Neural cell (in vitro differentiated cells): ENCODE results near the gene KRTAP10-1. TPM values are rescaled to one million over a fixed set of nuclear protein-coding genes. Genes with fewer than 3 reads are reported as not detected.

Source experiments
- H2AFZ ChIP-seq: fragments of 200-600, 300-800 bp; sonication (generic), shearing (Covaris generic); 2 replicates; pipeline ENCODE4 v1.6.0; 2014; ENCODE audit warnings: low read depth, mild to moderate bottlenecking, antibody characterized with exemption, low read length, moderate library complexity
- H3F3A ChIP-seq: fragments of 200-600 bp; shearing (Covaris generic); 2 replicates; pipeline ENCODE4 v1.6.1; 2016; ENCODE audit warnings: mild to moderate bottlenecking, moderate library complexity, mixed read lengths, antibody characterized with exemption, low read length; ENCODE audit not compliant: insufficient read depth, poor library complexity, severe bottlenecking
- H3K27ac ChIP-seq: fragments of 200-600, 300-800 bp; sonication (generic), shearing (Covaris generic); 2 replicates; pipeline ENCODE4 v1.5.1; 2014; ENCODE audit warnings: mild to moderate bottlenecking, low read length, moderate library complexity
- H3K27me3 ChIP-seq: fragments of 300-800, 200-600 bp; sonication (generic), shearing (Covaris generic); 2 replicates; pipeline ENCODE4 v1.6.0; 2014; ENCODE audit warnings: mild to moderate bottlenecking, low read depth, low read length, moderate library complexity; ENCODE audit not compliant: insufficient read depth
- H3K36me3 ChIP-seq: fragments of 300-800, 200-600 bp; sonication (generic), shearing (Covaris generic); 2 replicates; pipeline ENCODE4 v1.5.1; 2014; ENCODE audit warnings: mild to moderate bottlenecking, antibody characterized with exemption, low read length, moderate library complexity; ENCODE audit not compliant: insufficient read depth
- H3K4me2 ChIP-seq: fragments of 300-800, 200-600 bp; sonication (generic), shearing (Covaris generic); 2 replicates; pipeline ENCODE4 v1.6.0; 2014; ENCODE audit warnings: mild to moderate bottlenecking, low read length
- H3K4me3 ChIP-seq: fragments of 300-800, 200-600 bp; sonication (generic), shearing (Covaris generic); 2 replicates; pipeline ENCODE4 v1.5.1; 2014; ENCODE audit warnings: mild to moderate bottlenecking, low read length, moderate library complexity
- H3K79me2 ChIP-seq: fragments of 200-600 bp; shearing (Covaris generic); replicated peaks from 2 replicates; pipeline ENCODE4 v1.6.0; 2014; ENCODE audit warnings: mild to moderate bottlenecking, low read length, moderate library complexity; ENCODE audit not compliant: insufficient read depth
- H3K9ac ChIP-seq: fragments of 300-800, 200-600 bp; sonication (generic), shearing (Covaris generic); 2 replicates; pipeline ENCODE4 v1.6.1; 2016; ENCODE audit warnings: mild to moderate bottlenecking, low read length, mixed read lengths
- H3K9me2 ChIP-seq: fragments of 200-600 bp; shearing (Covaris generic); 2 replicates; pipeline ENCODE4 v1.6.1; 2016; ENCODE audit warnings: mild to moderate bottlenecking, low read length, mixed read lengths; ENCODE audit not compliant: insufficient read depth
- H3K9me3 ChIP-seq: fragments of 200-600, 300-800 bp; sonication (generic), shearing (Covaris generic); 2 replicates; pipeline ENCODE4 v1.6.1; 2016; ENCODE audit warnings: mild to moderate bottlenecking, mixed run types, low read length, moderate library complexity, mixed read lengths
- H4K20me1 ChIP-seq: fragments of 200-600 bp; shearing (Covaris generic); 2 replicates; pipeline ENCODE4 v1.6.1; 2016; ENCODE audit warnings: mild to moderate bottlenecking, mixed run types; ENCODE audit not compliant: insufficient read depth
- EP300 ChIP-seq: fragments of 450-650 bp; conservative IDR thresholded peaks from 2 replicates; pipeline ENCODE4 v1.6.1; 2014; ENCODE audit warnings: antibody characterized with exemption, mild to moderate bottlenecking, moderate library complexity; ENCODE audit not compliant: poor library complexity, severe bottlenecking
- EZH2 ChIP-seq: fragments of 200-600, 300-800 bp; shearing (Covaris generic), sonication (generic); IDR thresholded peaks from 2 replicates; pipeline ENCODE4 v1.6.1; 2014; ENCODE audit warnings: antibody characterized with exemption, low read length, borderline replicate concordance, mild to moderate bottlenecking; ENCODE audit not compliant: insufficient read depth, poor library complexity, severe bottlenecking
- MXI1 ChIP-seq: fragments of 450-650 bp; conservative IDR thresholded peaks from 2 replicates; pipeline ENCODE4 v1.6.1; 2014; ENCODE audit warnings: antibody characterized with exemption, mild to moderate bottlenecking; ENCODE audit not compliant: poor library complexity, severe bottlenecking
- POLR2AphosphoS5 ChIP-seq: IDR thresholded peaks from 2 replicates; pipeline ENCODE4 v1.6.1; 2012
- RAD21 ChIP-seq: fragments of 450-650 bp; conservative IDR thresholded peaks from 2 replicates; pipeline ENCODE4 v1.6.1; 2014; ENCODE audit warnings: antibody characterized with exemption, mild to moderate bottlenecking, moderate library complexity
- SMC3 ChIP-seq: fragments of 450-650 bp; conservative IDR thresholded peaks from 2 replicates; pipeline ENCODE4 v1.6.1; 2014; ENCODE audit warnings: antibody characterized with exemption, mild to moderate bottlenecking, moderate library complexity; ENCODE audit not compliant: poor library complexity
- TAF1 ChIP-seq: IDR thresholded peaks from 2 replicates; pipeline ENCODE4 v1.6.1; 2012; ENCODE audit warnings: low read depth
- polyA plus RNA-seq: library from polyadenylated mRNA; depleted of rRNA; stranded (reverse); fragments of >200 nt; gene quantifications from 2 replicates; pipeline ENCODE4 v1.2.3, GENCODE V29; 2014
- TF ChIP-seq, protein P1 (sequence below): IDR thresholded peaks from 2 replicates; pipeline ENCODE4 v1.6.1; 2012; ENCODE audit warnings: borderline replicate concordance
- TF ChIP-seq, protein P2 (sequence below): fragments of 450-650 bp; IDR thresholded peaks from 2 replicates; pipeline ENCODE4 v1.5.1; 2014; ENCODE audit warnings: antibody characterized with exemption, mild to moderate bottlenecking, moderate library complexity; ENCODE audit not compliant: poor library complexity, severe bottlenecking

Gene KRTAP10-1
- polyA plus RNA-seq, 1 donor from 2014 or later, result not detected

DNA sequence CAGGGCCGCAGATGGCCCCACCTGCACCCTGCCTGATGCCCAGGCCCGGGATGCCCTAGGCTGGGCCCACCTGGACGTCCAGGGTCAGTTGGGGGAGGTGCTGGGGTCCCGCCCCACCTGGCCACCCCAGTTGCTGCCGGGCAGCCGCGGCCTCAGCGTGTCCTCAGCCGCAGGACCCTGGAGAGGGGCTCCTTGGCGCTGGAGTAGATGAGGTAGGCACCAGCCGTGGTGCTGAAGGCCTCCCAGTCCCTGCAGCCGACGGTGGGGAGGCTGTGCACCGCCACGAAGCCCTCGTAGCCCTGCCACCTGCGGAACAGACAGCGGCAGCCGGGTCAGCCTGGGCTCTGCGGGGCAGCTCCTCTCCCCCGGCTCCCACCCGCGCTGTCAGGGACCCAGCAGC, 40.4 kb downstream of the KRTAP10-1 start:
- no peak overlapping the region for H2AFZ ChIP-seq
- no peak overlapping the region for H3K4me2 ChIP-seq

DNA sequence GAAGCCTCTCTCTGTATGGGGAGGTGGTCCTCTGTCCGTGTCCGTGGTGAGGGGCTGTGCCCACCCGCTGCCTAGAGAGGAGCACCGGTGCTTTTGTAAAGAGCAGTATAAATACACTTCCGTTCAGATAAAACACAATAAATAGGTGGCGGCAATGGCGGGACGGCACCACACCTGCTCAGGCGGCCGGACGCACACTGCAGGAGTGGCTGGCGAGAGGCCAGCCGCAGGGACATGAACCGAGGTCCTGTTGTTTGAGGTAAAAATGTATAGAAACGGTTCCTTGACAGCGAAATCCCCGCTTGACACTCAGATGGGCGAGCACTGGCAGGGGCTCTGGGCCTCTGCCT, 40.8 kb downstream of the KRTAP10-1 start:
- no peak overlapping the region for H2AFZ ChIP-seq
- no peaks in the 10 kb centered on the region for H3K27me3 ChIP-seq
- TF ChIP-seq, protein P1, sequence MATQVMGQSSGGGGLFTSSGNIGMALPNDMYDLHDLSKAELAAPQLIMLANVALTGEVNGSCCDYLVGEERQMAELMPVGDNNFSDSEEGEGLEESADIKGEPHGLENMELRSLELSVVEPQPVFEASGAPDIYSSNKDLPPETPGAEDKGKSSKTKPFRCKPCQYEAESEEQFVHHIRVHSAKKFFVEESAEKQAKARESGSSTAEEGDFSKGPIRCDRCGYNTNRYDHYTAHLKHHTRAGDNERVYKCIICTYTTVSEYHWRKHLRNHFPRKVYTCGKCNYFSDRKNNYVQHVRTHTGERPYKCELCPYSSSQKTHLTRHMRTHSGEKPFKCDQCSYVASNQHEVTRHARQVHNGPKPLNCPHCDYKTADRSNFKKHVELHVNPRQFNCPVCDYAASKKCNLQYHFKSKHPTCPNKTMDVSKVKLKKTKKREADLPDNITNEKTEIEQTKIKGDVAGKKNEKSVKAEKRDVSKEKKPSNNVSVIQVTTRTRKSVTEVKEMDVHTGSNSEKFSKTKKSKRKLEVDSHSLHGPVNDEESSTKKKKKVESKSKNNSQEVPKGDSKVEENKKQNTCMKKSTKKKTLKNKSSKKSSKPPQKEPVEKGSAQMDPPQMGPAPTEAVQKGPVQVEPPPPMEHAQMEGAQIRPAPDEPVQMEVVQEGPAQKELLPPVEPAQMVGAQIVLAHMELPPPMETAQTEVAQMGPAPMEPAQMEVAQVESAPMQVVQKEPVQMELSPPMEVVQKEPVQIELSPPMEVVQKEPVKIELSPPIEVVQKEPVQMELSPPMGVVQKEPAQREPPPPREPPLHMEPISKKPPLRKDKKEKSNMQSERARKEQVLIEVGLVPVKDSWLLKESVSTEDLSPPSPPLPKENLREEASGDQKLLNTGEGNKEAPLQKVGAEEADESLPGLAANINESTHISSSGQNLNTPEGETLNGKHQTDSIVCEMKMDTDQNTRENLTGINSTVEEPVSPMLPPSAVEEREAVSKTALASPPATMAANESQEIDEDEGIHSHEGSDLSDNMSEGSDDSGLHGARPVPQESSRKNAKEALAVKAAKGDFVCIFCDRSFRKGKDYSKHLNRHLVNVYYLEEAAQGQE, result no peak
- TF ChIP-seq, protein P2, sequence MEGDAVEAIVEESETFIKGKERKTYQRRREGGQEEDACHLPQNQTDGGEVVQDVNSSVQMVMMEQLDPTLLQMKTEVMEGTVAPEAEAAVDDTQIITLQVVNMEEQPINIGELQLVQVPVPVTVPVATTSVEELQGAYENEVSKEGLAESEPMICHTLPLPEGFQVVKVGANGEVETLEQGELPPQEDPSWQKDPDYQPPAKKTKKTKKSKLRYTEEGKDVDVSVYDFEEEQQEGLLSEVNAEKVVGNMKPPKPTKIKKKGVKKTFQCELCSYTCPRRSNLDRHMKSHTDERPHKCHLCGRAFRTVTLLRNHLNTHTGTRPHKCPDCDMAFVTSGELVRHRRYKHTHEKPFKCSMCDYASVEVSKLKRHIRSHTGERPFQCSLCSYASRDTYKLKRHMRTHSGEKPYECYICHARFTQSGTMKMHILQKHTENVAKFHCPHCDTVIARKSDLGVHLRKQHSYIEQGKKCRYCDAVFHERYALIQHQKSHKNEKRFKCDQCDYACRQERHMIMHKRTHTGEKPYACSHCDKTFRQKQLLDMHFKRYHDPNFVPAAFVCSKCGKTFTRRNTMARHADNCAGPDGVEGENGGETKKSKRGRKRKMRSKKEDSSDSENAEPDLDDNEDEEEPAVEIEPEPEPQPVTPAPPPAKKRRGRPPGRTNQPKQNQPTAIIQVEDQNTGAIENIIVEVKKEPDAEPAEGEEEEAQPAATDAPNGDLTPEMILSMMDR, result no peak
- no peak for TF ChIP-seq EZH2
- no peak for TF ChIP-seq MXI1
- TF ChIP-seq EP300, result no peak
- no peak overlapping the region for H3K9ac ChIP-seq
- H3F3A ChIP-seq, result no peaks in the 10 kb centered on the region
- H3K9me2 ChIP-seq, result no peaks in the 10 kb centered on the region
- no peaks in the 10 kb centered on the region for H3K36me3 ChIP-seq
- no peaks in the 10 kb centered on the region for H4K20me1 ChIP-seq
- H3K4me2 ChIP-seq, result no peak overlapping the region
- H3K4me3 ChIP-seq, result no peak overlapping the region
- H3K79me2 ChIP-seq, result no peaks in the 10 kb centered on the region
- no peak overlapping the region for H3K27ac ChIP-seq
- no peaks in the 10 kb centered on the region for H3K9me3 ChIP-seq

More for the DNA sequence above, 40.4 kb downstream of the KRTAP10-1 start:
- Histone ChIP-seq H3K9me2 (no peaks in the 10 kb centered on the region), H3K27me3 (no peaks in the 10 kb centered on the region), H3F3A (no peaks in the 10 kb centered on the region), H3K27ac (no peak overlapping the region), H3K79me2 (no peaks in the 10 kb centered on the region), H3K4me3 (no peak overlapping the region), H3K9me3 (no peaks in the 10 kb centered on the region), H3K36me3 (no peaks in the 10 kb centered on the region), H3K9ac (no peak overlapping the region), H4K20me1 (no peaks in the 10 kb centered on the region)
- TF ChIP-seq POLR2AphosphoS5 (no peak), MXI1 (no peak), RAD21 (no peak), EP300 (no peak), EZH2 (no peak), SMC3 (no peak), TAF1 (no peak)
- TF ChIP-seq, protein P1, result no peak
- TF ChIP-seq, protein P2, result no peak
